ENCODE measurements around the gene NDUFV3. TPM values are rescaled to one million over a fixed set of nuclear protein-coding genes. Genes with fewer than 3 reads are reported as not detected.

The NDUFV3 gene
- total and polyA plus RNA-seq, 2 experiments from 2014 or later = 31.9 to 36.3 TPM

GRCh38 chr21:42864286-42864685 lies 28.8 kb upstream of the NDUFV3 start:
- Histone ChIP-seq H3K27me3 (no peaks in the 10 kb centered on the region), H3K36me3 (replicated peaks; ENCODE audit: insufficient read depth, low read depth) (no peaks in the 10 kb centered on the region), H3K9me2 (replicated peaks; ENCODE audit: insufficient read depth) (no peaks in the 10 kb centered on the region), H4K20me1 (ENCODE audit: insufficient read depth, poor library complexity, severe bottlenecking) (no peaks in the 10 kb centered on the region), H3K4me1 (ENCODE audit: insufficient read depth) (no peaks in the 10 kb centered on the region), H3K79me2 (peaks cover 4% of the 10 kb centered on the region), H3K4me2 (no peak overlapping the region), H3K27ac (no peak overlapping the region), H3K4me3 (no peak overlapping the region), H2AFZ (no peak overlapping the region), H3K9me3 (ENCODE audit: low read depth) (no peaks in the 10 kb centered on the region)
- DNase-seq (ENCODE audit: low spot score) = no peak
- TF ChIP-seq EZH2phosphoT487 (IDR thresholded peaks at IDR 0.05; ENCODE audit: low read depth, severe bottlenecking, unreplicated experiment) (no peak), CTCF (IDR thresholded peaks at IDR 0.05; ENCODE audit: poor library complexity) (no peak), EZH2 (IDR thresholded peaks at IDR 0.05; ENCODE audit: borderline replicate concordance) (no peak)
- WGBS (ENCODE audit: low lambda C conversion rate, missing lambda C conversion rate) = 90% methylated on average over 14 of the region's 14 CpGs

- H3K36me3 ChIP-seq (replicated peaks; ENCODE audit: insufficient read depth, low read depth) = no peaks in the 10 kb centered on the region
- no peaks in the 10 kb centered on the region for H4K20me1 ChIP-seq (ENCODE audit: insufficient read depth, poor library complexity, severe bottlenecking)
Measured at GRCh38 chr21:42864815-42865775, 28.0 kb upstream of the NDUFV3 start.

GRCh38 chr21:42865776-42866160 lies 27.3 kb upstream of the NDUFV3 start:
- 80% methylated on average over 8 of the region's 8 CpGs for WGBS (ENCODE audit: low lambda C conversion rate, missing lambda C conversion rate)
- H4K20me1 ChIP-seq (ENCODE audit: insufficient read depth, poor library complexity, severe bottlenecking) = no peaks in the 10 kb centered on the region
- no peak overlapping the region for H3K4me3 ChIP-seq
- no peak for DNase-seq (ENCODE audit: low spot score)
- no peaks in the 10 kb centered on the region for H3K36me3 ChIP-seq (replicated peaks; ENCODE audit: insufficient read depth, low read depth)
- no peaks in the 10 kb centered on the region for H3K9me2 ChIP-seq (replicated peaks; ENCODE audit: insufficient read depth)
- H3K9me3 ChIP-seq (ENCODE audit: low read depth) = no peaks in the 10 kb centered on the region
- H3K79me2 ChIP-seq = peaks cover 4% of the 10 kb centered on the region
- no peak for TF ChIP-seq EZH2phosphoT487 (IDR thresholded peaks at IDR 0.05; ENCODE audit: low read depth, severe bottlenecking, unreplicated experiment)
- no peak for TF ChIP-seq EZH2 (IDR thresholded peaks at IDR 0.05; ENCODE audit: borderline replicate concordance)
- TF ChIP-seq CTCF (IDR thresholded peaks at IDR 0.05; ENCODE audit: poor library complexity) = no peak
- H3K27me3 ChIP-seq = no peaks in the 10 kb centered on the region
- no peak overlapping the region for H2AFZ ChIP-seq
- H3K27ac ChIP-seq = no peak overlapping the region
- no peak overlapping the region for H3K4me2 ChIP-seq
- H3K4me1 ChIP-seq (ENCODE audit: insufficient read depth) = no peaks in the 10 kb centered on the region

More at GRCh38 chr21:42864815-42865775, 28.0 kb upstream of the NDUFV3 start:
- Histone ChIP-seq H2AFZ (no peak overlapping the region), H3K4me1 (ENCODE audit: insufficient read depth) (no peaks in the 10 kb centered on the region), H3K9me3 (ENCODE audit: low read depth) (no peaks in the 10 kb centered on the region), H3K79me2 (peaks cover 4% of the 10 kb centered on the region), H3K9me2 (replicated peaks; ENCODE audit: insufficient read depth) (no peaks in the 10 kb centered on the region), H3K4me3 (no peak overlapping the region), H3K4me2 (no peak overlapping the region), H3K27me3 (no peaks in the 10 kb centered on the region), H3K27ac (no peak overlapping the region)
- no peak for TF ChIP-seq CTCF (IDR thresholded peaks at IDR 0.05; ENCODE audit: poor library complexity)
- no peak for TF ChIP-seq EZH2phosphoT487 (IDR thresholded peaks at IDR 0.05; ENCODE audit: low read depth, severe bottlenecking, unreplicated experiment)
- no peak for TF ChIP-seq EZH2 (IDR thresholded peaks at IDR 0.05; ENCODE audit: borderline replicate concordance)
- 93% methylated on average over 26 of the region's 26 CpGs for WGBS (ENCODE audit: low lambda C conversion rate, missing lambda C conversion rate)
- DNase-seq (ENCODE audit: low spot score) = no peak

Data from hepatocyte (in vitro differentiated cells).